ENCODE data around the gene EEF1A2.
"Not testable (repeated sequence)": the region's sequence is repeated elsewhere in the genome, so short reads cannot be mapped to it uniquely, and the experiment has no call there.

EEF1A2 gene

GRCh38 chr20:63518351-63518861 is 19.5 kb upstream of the EEF1A2 start:
- TF ChIP-seq CTCF (IDR thresholded peaks at IDR 0.05; ENCODE audit: low read length) (no peak), EZH2 (optimal IDR thresholded peaks at IDR 0.05; ENCODE audit: low read depth, low read length) (no peak), EZH2phosphoT487 (IDR thresholded peaks at IDR 0.05; ENCODE audit: low read length) (no peak)
- H3K36me3 ChIP-seq (replicated peaks; ENCODE audit: insufficient read depth, low read length): no peaks in the 10 kb centered on the region
- H3F3A ChIP-seq (ENCODE audit: insufficient read depth, low read length): no peaks in the 10 kb centered on the region
- no peak overlapping the region for H3K27ac ChIP-seq (ENCODE audit: low read length)
- H4K20me1 ChIP-seq (ENCODE audit: insufficient read depth, low read length): no peaks in the 10 kb centered on the region
- no peak overlapping the region for H2AFZ ChIP-seq (ENCODE audit: low read length)
- no peak overlapping the region for H3K9ac ChIP-seq (ENCODE audit: low read length)
- H3K4me2 ChIP-seq (ENCODE audit: low read depth, low read length): no peak overlapping the region
- no peaks in the 10 kb centered on the region for H3K9me2 ChIP-seq (replicated peaks; ENCODE audit: insufficient read depth, low read length)
- H3K4me3 ChIP-seq (ENCODE audit: low read length): no peak overlapping the region
- DNase-seq: no peak
- peaks cover 57% of the 10 kb centered on the region for H3K27me3 ChIP-seq (replicated peaks; ENCODE audit: insufficient read depth, low read length)
- H3K9me3 ChIP-seq (replicated peaks; ENCODE audit: insufficient read depth, low read length): 0 out of 2 replicates have a peak, but pooled peaks cover 2% of the 10 kb centered on the region
- 0 out of 2 replicates have a peak, but pooled peaks cover 4% of the 10 kb centered on the region for H3K4me1 ChIP-seq (ENCODE audit: low read length)
- peaks cover 15% of the 10 kb centered on the region for H3K79me2 ChIP-seq (ENCODE audit: low read length)

GRCh38 chr20:63517376-63518309 is 18.8 kb upstream of the EEF1A2 start:
- H3K9me3 ChIP-seq (replicated peaks; ENCODE audit: insufficient read depth, low read length): 0 out of 2 replicates have a peak, but pooled peaks cover 2% of the 10 kb centered on the region
- no peaks in the 10 kb centered on the region for H3K36me3 ChIP-seq (replicated peaks; ENCODE audit: insufficient read depth, low read length)
- TF ChIP-seq EZH2phosphoT487 (IDR thresholded peaks at IDR 0.05; ENCODE audit: low read length) (no peak), EZH2 (optimal IDR thresholded peaks at IDR 0.05; ENCODE audit: low read depth, low read length) (no peak), CTCF (IDR thresholded peaks at IDR 0.05; ENCODE audit: low read length) (no peak)
- H3K79me2 ChIP-seq (ENCODE audit: low read length): peaks cover 15% of the 10 kb centered on the region
- H3K9ac ChIP-seq (ENCODE audit: low read length): no peak overlapping the region
- no peak for DNase-seq
- no peaks in the 10 kb centered on the region for H3K9me2 ChIP-seq (replicated peaks; ENCODE audit: insufficient read depth, low read length)
- H3K4me3 ChIP-seq (ENCODE audit: low read length): no peak overlapping the region
- no peaks in the 10 kb centered on the region for H4K20me1 ChIP-seq (ENCODE audit: insufficient read depth, low read length)
- H3K4me1 ChIP-seq (ENCODE audit: low read length): 0 out of 2 replicates have a peak, but pooled peaks cover 4% of the 10 kb centered on the region
- no peaks in the 10 kb centered on the region for H3F3A ChIP-seq (ENCODE audit: insufficient read depth, low read length)
- H2AFZ ChIP-seq (ENCODE audit: low read length): no peak overlapping the region
- H3K4me2 ChIP-seq (ENCODE audit: low read depth, low read length): no peak overlapping the region
- H3K27ac ChIP-seq (ENCODE audit: low read length): no peak overlapping the region
- peaks cover 65% of the 10 kb centered on the region for H3K27me3 ChIP-seq (replicated peaks; ENCODE audit: insufficient read depth, low read length)

- not testable (repeated sequence) for H3K9me3 ChIP-seq (replicated peaks; ENCODE audit: insufficient read depth, low read length); H3K79me2 ChIP-seq (ENCODE audit: low read length); H3K4me1 ChIP-seq (ENCODE audit: low read length); H4K20me1 ChIP-seq (ENCODE audit: insufficient read depth, low read length); H3K4me3 ChIP-seq (ENCODE audit: low read length); DNase-seq; H2AFZ ChIP-seq (ENCODE audit: low read length); H3K27ac ChIP-seq (ENCODE audit: low read length); H3F3A ChIP-seq (ENCODE audit: insufficient read depth, low read length); H3K9ac ChIP-seq (ENCODE audit: low read length); H3K9me2 ChIP-seq (replicated peaks; ENCODE audit: insufficient read depth, low read length); H3K4me2 ChIP-seq (ENCODE audit: low read depth, low read length); H3K36me3 ChIP-seq (replicated peaks; ENCODE audit: insufficient read depth, low read length)
- peaks cover 93% of the 10 kb centered on the region for H3K27me3 ChIP-seq (replicated peaks; ENCODE audit: insufficient read depth, low read length)
Observed at GRCh38 chr20:63514520-63514919, 15.6 kb upstream of the EEF1A2 start.

Measured in MM.1S (cell line).